ENCODE results near the gene DNAJC1. TPM values are rescaled to one million over a fixed set of nuclear protein-coding genes. Genes with fewer than 3 reads are reported as not detected.

DNAJC1 gene
- polyA plus RNA-seq, 1 donor (not counting 4 experiments of a cell fraction or from before 2014, with no cell fraction given): 24.8 TPM

DNA sequence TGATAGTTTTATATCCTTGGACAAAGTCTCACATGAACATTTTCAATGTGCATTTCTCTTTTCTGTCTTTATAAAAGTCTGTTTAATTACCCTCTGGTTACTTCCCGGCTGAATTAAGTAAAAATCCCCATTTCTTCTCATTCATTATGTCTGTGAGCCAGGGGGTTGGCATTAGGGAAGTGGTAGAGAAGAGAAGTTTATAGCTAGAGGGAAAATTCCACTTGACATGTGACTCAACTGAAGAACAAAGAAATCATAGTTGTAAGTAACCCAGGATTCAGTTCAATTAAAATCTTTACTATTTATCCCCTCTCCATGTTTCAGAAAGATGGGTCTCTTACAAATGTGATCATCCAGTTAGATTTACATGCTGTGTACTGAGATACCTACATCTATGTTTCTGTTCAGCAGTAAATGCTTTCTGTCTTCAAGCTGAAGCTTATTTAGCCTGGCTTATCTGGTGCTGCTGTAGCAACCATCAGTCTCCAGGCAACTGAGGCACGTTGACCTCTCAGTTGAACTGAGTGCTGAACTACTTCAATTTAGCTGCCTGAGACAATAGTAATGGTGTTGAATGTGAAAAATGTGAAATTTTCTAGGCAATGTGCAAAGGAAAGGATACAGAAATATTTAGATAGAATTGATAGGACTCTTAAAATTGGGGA is 287.9 kb downstream of the DNAJC1 start:
- Histone ChIP-seq H4K20me1 (ENCODE audit: control insufficient read depth, extremely low read depth, insufficient read depth, low read length) (no peaks in the 10 kb centered on the region), H3K9me1 (ENCODE audit: control insufficient read depth, extremely low read depth, insufficient read depth, low read length) (no peaks in the 10 kb centered on the region), H3K9ac (ENCODE audit: control insufficient read depth, extremely low read depth, insufficient read depth, low read length) (peak overlapping the region; percentile 22), H3K4me1 (ENCODE audit: control insufficient read depth, extremely low read depth, insufficient read depth, low read length) (peaks cover 16% of the 10 kb centered on the region), H3K4me2 (ENCODE audit: control insufficient read depth, extremely low read depth, insufficient read depth, low read depth, low read length) (peak overlapping the region; percentile 67), H2AFZ (ENCODE audit: control insufficient read depth, low read length) (no peak overlapping the region), H3K27me3 (ENCODE audit: control insufficient read depth, extremely low read depth, insufficient read depth, low read length) (no peaks in the 10 kb centered on the region), H3K36me3 (ENCODE audit: control insufficient read depth in 2 of 2, extremely low read depth in 1 of 2, insufficient read depth in 2 of 2, low read length in 2 of 2) (peaks cover 3 to 8% of the 10 kb centered on the region in 2 experiments), H3K9me3 (ENCODE audit: control insufficient read depth, low read depth, low read length) (no peaks in the 10 kb centered on the region), H3K4me3 (ENCODE audit: control insufficient read depth in 2 of 3, extremely low read depth in 1 of 3, insufficient read depth in 2 of 3, low read depth in 1 of 3, low read length in 3 of 3) (no peak overlapping the region), H3K79me2 (ENCODE audit: control insufficient read depth, insufficient read depth, low read length) (peaks cover 2% of the 10 kb centered on the region), H3K27ac (ENCODE audit: control insufficient read depth, insufficient read depth, low read length) (peak overlapping the region; percentile 63)
- TF ChIP-seq, protein P1, sequence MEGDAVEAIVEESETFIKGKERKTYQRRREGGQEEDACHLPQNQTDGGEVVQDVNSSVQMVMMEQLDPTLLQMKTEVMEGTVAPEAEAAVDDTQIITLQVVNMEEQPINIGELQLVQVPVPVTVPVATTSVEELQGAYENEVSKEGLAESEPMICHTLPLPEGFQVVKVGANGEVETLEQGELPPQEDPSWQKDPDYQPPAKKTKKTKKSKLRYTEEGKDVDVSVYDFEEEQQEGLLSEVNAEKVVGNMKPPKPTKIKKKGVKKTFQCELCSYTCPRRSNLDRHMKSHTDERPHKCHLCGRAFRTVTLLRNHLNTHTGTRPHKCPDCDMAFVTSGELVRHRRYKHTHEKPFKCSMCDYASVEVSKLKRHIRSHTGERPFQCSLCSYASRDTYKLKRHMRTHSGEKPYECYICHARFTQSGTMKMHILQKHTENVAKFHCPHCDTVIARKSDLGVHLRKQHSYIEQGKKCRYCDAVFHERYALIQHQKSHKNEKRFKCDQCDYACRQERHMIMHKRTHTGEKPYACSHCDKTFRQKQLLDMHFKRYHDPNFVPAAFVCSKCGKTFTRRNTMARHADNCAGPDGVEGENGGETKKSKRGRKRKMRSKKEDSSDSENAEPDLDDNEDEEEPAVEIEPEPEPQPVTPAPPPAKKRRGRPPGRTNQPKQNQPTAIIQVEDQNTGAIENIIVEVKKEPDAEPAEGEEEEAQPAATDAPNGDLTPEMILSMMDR (optimal IDR thresholded peaks at IDR 0.05 in 1 of 3, IDR thresholded peaks at IDR 0.05 in 1 of 3, conservative IDR thresholded peaks at IDR 0.05 in 1 of 3; ENCODE audit: extremely low read depth in 1 of 3, insufficient read depth in 2 of 3, low read length in 3 of 3): no peak
- TF ChIP-seq EZH2 (IDR thresholded peaks at IDR 0.05; ENCODE audit: low read length): no peak
- dilution Hi-C loops (cut with MboI; ENCODE audit: extremely low pct_ligation_motif_present, low sequenced_read_pairs): no loop called here
- FAIRE-seq (peak; percentile 67), DNase-seq (ENCODE audit: low read depth, low spot score) (no peak)

DNA sequence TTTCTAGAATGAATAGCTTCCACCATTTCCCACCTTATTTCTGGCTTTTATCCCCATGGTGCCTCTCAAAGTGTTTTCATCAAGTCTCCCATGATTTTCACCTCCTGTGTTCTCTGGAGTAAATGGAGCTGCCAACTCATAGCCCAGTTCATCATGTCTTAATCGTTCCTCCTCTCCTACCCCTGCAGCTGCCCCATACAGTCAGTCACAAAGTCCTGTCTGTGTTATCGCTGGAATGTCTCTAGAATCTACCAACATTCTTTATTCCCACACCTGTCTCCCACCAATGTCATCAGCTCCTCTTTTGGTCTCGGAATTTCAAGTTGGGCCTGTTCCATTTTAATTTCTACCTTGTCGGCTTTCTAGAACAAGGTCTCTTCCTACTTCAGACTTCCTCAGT is 290.6 kb downstream of the DNAJC1 start:
- dilution Hi-C loops (cut with MboI; ENCODE audit: extremely low pct_ligation_motif_present, low sequenced_read_pairs): no loop called here
- Histone ChIP-seq H4K20me1 (ENCODE audit: control insufficient read depth, extremely low read depth, insufficient read depth, low read length) (no peaks in the 10 kb centered on the region), H3K4me2 (ENCODE audit: control insufficient read depth, extremely low read depth, insufficient read depth, low read depth, low read length) (no peak overlapping the region), H3K4me3 (ENCODE audit: control insufficient read depth in 2 of 3, extremely low read depth in 1 of 3, insufficient read depth in 2 of 3, low read depth in 1 of 3, low read length in 3 of 3) (no peak overlapping the region), H3K9me1 (ENCODE audit: control insufficient read depth, extremely low read depth, insufficient read depth, low read length) (no peaks in the 10 kb centered on the region), H2AFZ (ENCODE audit: control insufficient read depth, low read length) (no peak overlapping the region), H3K9me3 (ENCODE audit: control insufficient read depth, low read depth, low read length) (no peaks in the 10 kb centered on the region), H3K79me2 (ENCODE audit: control insufficient read depth, insufficient read depth, low read length) (peaks cover 5% of the 10 kb centered on the region), H3K9ac (ENCODE audit: control insufficient read depth, extremely low read depth, insufficient read depth, low read length) (no peak overlapping the region), H3K4me1 (ENCODE audit: control insufficient read depth, extremely low read depth, insufficient read depth, low read length) (peaks cover 14% of the 10 kb centered on the region), H3K36me3 (ENCODE audit: control insufficient read depth in 2 of 2, extremely low read depth in 1 of 2, insufficient read depth in 2 of 2, low read length in 2 of 2) (peaks cover 5 to 6% of the 10 kb centered on the region in 2 experiments), H3K27me3 (ENCODE audit: control insufficient read depth, extremely low read depth, insufficient read depth, low read length) (no peaks in the 10 kb centered on the region), H3K27ac (ENCODE audit: control insufficient read depth, insufficient read depth, low read length) (no peak overlapping the region)
- no peak for DNase-seq (ENCODE audit: low read depth, low spot score)
- no peak for FAIRE-seq
- TF ChIP-seq, protein P1 (optimal IDR thresholded peaks at IDR 0.05 in 1 of 3, IDR thresholded peaks at IDR 0.05 in 1 of 3, conservative IDR thresholded peaks at IDR 0.05 in 1 of 3; ENCODE audit: extremely low read depth in 1 of 3, insufficient read depth in 2 of 3, low read length in 3 of 3): no peak
- TF ChIP-seq EZH2 (IDR thresholded peaks at IDR 0.05; ENCODE audit: low read length): no peak
